ENCODE results near the gene TTC34.

- no peak for TF ChIP-seq POLR2A (IDR thresholded peaks at IDR 0.05; ENCODE audit: low read depth, low read length)
- no peak for TF ChIP-seq POLR2AphosphoS5 (IDR thresholded peaks at IDR 0.05; ENCODE audit: low read depth, low read length)
Measured at GRCh38 chr1:2830761-2831425, 29.4 kb upstream of the TTC34 start.

All from GM12892 (cell line).